ENCODE results near the gene NKAIN2. TPM values are rescaled to one million over a fixed set of nuclear protein-coding genes. Genes with fewer than 3 reads are reported as not detected.

NKAIN2 gene
- total RNA-seq, 1 experiment from 2014 or later = not detected

GRCh38 chr6:124524491-124525200, 721.0 kb downstream of the NKAIN2 start:
- no peak overlapping the region for H3K4me3 Mint-ChIP-seq (ENCODE audit: low read depth, unreplicated experiment)
- intact Hi-C loops (cut with micrococcal nuclease; ENCODE audit: unreplicated experiment) = no loop called here
- no peak for DNase-seq
- H3K27ac Mint-ChIP-seq (ENCODE audit: unreplicated experiment) = no peak overlapping the region
- no peaks in the 10 kb centered on the region for H3K27me3 Mint-ChIP-seq (ENCODE audit: unreplicated experiment)
- H3K9me3 Mint-ChIP-seq (ENCODE audit: low read depth, unreplicated experiment) = peaks cover 3% of the 10 kb centered on the region
- no peak for TF ChIP-seq CTCF (IDR thresholded peaks at IDR 0.05; ENCODE audit: unreplicated experiment)
- BruUV-seq (replicated peaks) = no TSS peak
- no peaks in the 10 kb centered on the region for H3K36me3 Mint-ChIP-seq (ENCODE audit: insufficient read depth, unreplicated experiment)
- no peaks in the 10 kb centered on the region for H3K4me1 Mint-ChIP-seq (ENCODE audit: low read depth, unreplicated experiment)
- CTCF ChIA-PET = no interaction called here

GRCh38 chr6:124530926-124531325, 727.3 kb downstream of the NKAIN2 start:
- DNase-seq = no peak
- intact Hi-C loops (cut with micrococcal nuclease; ENCODE audit: unreplicated experiment) = no loop called here
- H3K27me3 Mint-ChIP-seq (ENCODE audit: unreplicated experiment) = no peaks in the 10 kb centered on the region

GRCh38 chr6:124535299-124535698, 731.6 kb downstream of the NKAIN2 start:
- Mint-ChIP-seq H3K9me3 (ENCODE audit: low read depth, unreplicated experiment) (no peaks in the 10 kb centered on the region), H3K4me1 (ENCODE audit: low read depth, unreplicated experiment) (peaks cover 23% of the 10 kb centered on the region)

More at GRCh38 chr6:124530926-124531325, 727.3 kb downstream of the NKAIN2 start:
- H3K4me1 Mint-ChIP-seq (ENCODE audit: low read depth, unreplicated experiment) = peaks cover 4% of the 10 kb centered on the region
- TF ChIP-seq CTCF (IDR thresholded peaks at IDR 0.05; ENCODE audit: unreplicated experiment) = no peak
- H3K27ac Mint-ChIP-seq (ENCODE audit: unreplicated experiment) = no peak overlapping the region
- peaks cover 3% of the 10 kb centered on the region for H3K9me3 Mint-ChIP-seq (ENCODE audit: low read depth, unreplicated experiment)
- H3K36me3 Mint-ChIP-seq (ENCODE audit: insufficient read depth, unreplicated experiment) = no peaks in the 10 kb centered on the region
- no peak overlapping the region for H3K4me3 Mint-ChIP-seq (ENCODE audit: low read depth, unreplicated experiment)
- BruUV-seq (replicated peaks) = no TSS peak
- CTCF ChIA-PET = no interaction called here

GRCh38 chr6:124535746-124536145, 732.1 kb downstream of the NKAIN2 start:
- Mint-ChIP-seq H3K36me3 (ENCODE audit: insufficient read depth, unreplicated experiment) (no peaks in the 10 kb centered on the region), H3K4me3 (ENCODE audit: low read depth, unreplicated experiment) (no peak overlapping the region), H3K4me1 (ENCODE audit: low read depth, unreplicated experiment) (peaks cover 23% of the 10 kb centered on the region), H3K9me3 (ENCODE audit: low read depth, unreplicated experiment) (no peaks in the 10 kb centered on the region), H3K27me3 (ENCODE audit: unreplicated experiment) (no peaks in the 10 kb centered on the region), H3K27ac (ENCODE audit: unreplicated experiment) (peak overlapping the region; percentile 48)
- no TSS peak for BruUV-seq (replicated peaks)
- DNase-seq = peak; percentile 39
- intact Hi-C loops (cut with micrococcal nuclease; ENCODE audit: unreplicated experiment) = no loop called here
- TF ChIP-seq CTCF (IDR thresholded peaks at IDR 0.05; ENCODE audit: unreplicated experiment) = no peak
- CTCF ChIA-PET = interaction anchor here (1.0 kb wide), 1 partner anchor 16 kb away, joined by 3 read pairs; no protein-coding TSS in a partner anchor

More at GRCh38 chr6:124535299-124535698, 731.6 kb downstream of the NKAIN2 start:
- Mint-ChIP-seq H3K27me3 (ENCODE audit: unreplicated experiment) (no peaks in the 10 kb centered on the region), H3K27ac (ENCODE audit: unreplicated experiment) (no peak overlapping the region), H3K36me3 (ENCODE audit: insufficient read depth, unreplicated experiment) (no peaks in the 10 kb centered on the region), H3K4me3 (ENCODE audit: low read depth, unreplicated experiment) (no peak overlapping the region)
- no TSS peak for BruUV-seq (replicated peaks)
- CTCF ChIA-PET = interaction anchor here (1.0 kb wide), 1 partner anchor 17 kb away, joined by 3 read pairs; no protein-coding TSS in a partner anchor
- no peak for TF ChIP-seq CTCF (IDR thresholded peaks at IDR 0.05; ENCODE audit: unreplicated experiment)
- no peak for DNase-seq
- intact Hi-C loops (cut with micrococcal nuclease; ENCODE audit: unreplicated experiment) = no loop called here

Measured in Calu3 (cell line).